ENCODE data around the gene PARP12. TPM values are rescaled to one million over a fixed set of nuclear protein-coding genes. Genes with fewer than 3 reads are reported as not detected.
A peak's percentile ranks its signal among the peaks of the same experiment; 100 is the strongest.

PARP12 gene
- total and polyA plus RNA-seq, 2 of the 13 experiments (the other 11 are each of a cell fraction or from before 2014, with no cell fraction given): 15.5 to 35.2 TPM

- TF ChIP-seq ZBTB33 (CRISPR knock-in tag; IDR thresholded peaks at IDR 0.05): peak; percentile 78
- TF ChIP-seq WIZ (CRISPR knock-in tag; IDR thresholded peaks at IDR 0.05): no peak
- no peak for TF ChIP-seq JDP2 (CRISPR knock-in tag; IDR thresholded peaks at IDR 0.05; ENCODE audit: borderline replicate concordance)
- no peak for TF ChIP-seq ZNF549 (CRISPR knock-in tag; IDR thresholded peaks at IDR 0.05)
- 0 out of 2 replicates have a peak, but pooled peaks have one; percentile 5 for TF ChIP-seq ELF3 (CRISPR knock-in tag; IDR thresholded peaks at IDR 0.05)
- TF ChIP-seq TAF1 (CRISPR knock-in tag; IDR thresholded peaks at IDR 0.05): 0 out of 2 replicates have a peak, but pooled peaks have one; percentile 20
- TF ChIP-seq ZKSCAN8 (CRISPR knock-in tag; IDR thresholded peaks at IDR 0.05; ENCODE audit: borderline replicate concordance): no peak
- TF ChIP-seq CTCF (CRISPR knock-in tag; IDR thresholded peaks at IDR 0.05): peak; percentile 85
- TF ChIP-seq ZNF687 (CRISPR knock-in tag; IDR thresholded peaks at IDR 0.05): peak; percentile 47
- TF ChIP-seq FOXK1 (CRISPR knock-in tag; IDR thresholded peaks at IDR 0.05; ENCODE audit: borderline replicate concordance, low read depth): no peak
- TF ChIP-seq HMGXB4 (CRISPR knock-in tag; IDR thresholded peaks at IDR 0.05; ENCODE audit: borderline replicate concordance in 1 of 2, low read depth in 1 of 2): peak in 1 of 2 experiments; percentile 32; a peak in 1 of 4 replicates
Observed at GRCh38 chr7:140079121-140079536, 16.4 kb upstream of the PARP12 start (continued).
